Measurements from ENCODE around the gene UQCC5.

UQCC5 gene

GRCh38 chr3:52574056-52574965, 37.9 kb downstream of the UQCC5 start:
- no peak for DNase-seq
